Measurements from ENCODE around the gene TMCC2.

Gene TMCC2

DNA sequence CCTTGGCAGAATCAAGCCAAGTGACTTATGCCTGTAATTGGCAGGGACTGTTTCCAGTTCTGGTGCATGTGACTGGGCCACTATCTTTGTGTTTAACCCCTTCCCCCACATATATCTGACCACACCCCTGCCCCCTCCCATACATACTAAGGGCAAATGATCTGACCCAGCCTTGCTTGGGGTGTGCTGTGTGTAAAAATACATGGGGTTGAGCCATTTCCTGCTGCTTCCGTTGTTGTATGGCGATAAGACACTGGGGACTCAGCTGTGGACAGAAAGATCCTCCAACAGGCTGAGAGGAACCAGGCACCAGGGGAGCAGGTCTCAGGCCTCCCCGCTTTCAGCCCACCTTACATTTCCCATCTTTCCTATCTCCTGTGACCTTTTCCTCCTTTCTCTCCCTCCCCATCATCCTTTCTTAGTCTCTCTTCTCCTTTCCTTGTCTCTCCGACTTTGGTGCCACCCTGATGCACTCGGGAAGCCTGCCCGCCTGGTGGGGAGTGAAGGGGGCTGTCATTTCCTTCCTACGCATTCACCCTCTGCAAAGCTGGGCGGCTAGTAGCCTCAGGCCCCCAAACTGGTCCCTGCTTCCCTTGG lies 39.7 kb downstream of the TMCC2 start:
- Histone ChIP-seq H4K12ac (ENCODE audit: low read depth, low read length) (no peak overlapping the region), H3K9ac (ENCODE audit: low read length) (no peak overlapping the region), H3K27me3 (ENCODE audit: insufficient read depth, low read length) (no peaks in the 10 kb centered on the region), H3K4ac (ENCODE audit: low read depth, low read length) (no peak overlapping the region), H3K4me1 (ENCODE audit: control insufficient read depth in 1 of 2, insufficient read depth in 2 of 2, low read length in 2 of 2) (peaks cover 0 to 10% of the 10 kb centered on the region in 2 experiments), H3K27ac (ENCODE audit: low read depth, low read length) (no peak overlapping the region), H3K79me2 (ENCODE audit: control insufficient read depth, insufficient read depth, low read length, poor library complexity) (no peaks in the 10 kb centered on the region), H3K4me3 (ENCODE audit: low read depth, low read length) (no peak overlapping the region), H4K91ac (ENCODE audit: low read depth, low read length) (no peak overlapping the region), H2BK5ac (ENCODE audit: low read depth, low read length, poor library complexity) (no peak overlapping the region), H2BK12ac (ENCODE audit: low read length) (no peak overlapping the region), H3K18ac (ENCODE audit: low read length) (no peak overlapping the region), H3K14ac (ENCODE audit: low read length) (no peak overlapping the region), H2AFZ (ENCODE audit: insufficient read depth, low read length, poor library complexity) (no peak overlapping the region), H3K4me2 (ENCODE audit: low read length) (no peak overlapping the region), H3K9me3 (ENCODE audit: insufficient read depth, low read depth, low read length) (no peaks in the 10 kb centered on the region), H2BK120ac (ENCODE audit: insufficient read depth, low read length, poor library complexity) (no peak overlapping the region), H3K36me3 (ENCODE audit: control insufficient read depth in 1 of 2, insufficient read depth in 2 of 2, low read length in 2 of 2) (peaks cover 0 to 2% of the 10 kb centered on the region in 2 experiments), H2AK5ac (ENCODE audit: low read length) (no peak overlapping the region), H3K79me1 (ENCODE audit: low read length) (no peaks in the 10 kb centered on the region), H4K8ac (ENCODE audit: low read depth, low read length) (no peak overlapping the region), H3K23ac (ENCODE audit: low read length) (no peak overlapping the region)
- no CpG with 5 or more reads among the region's 8 CpGs for WGBS (ENCODE audit: extremely low coverage, insufficient coverage, insufficient read length)
- DNase-seq = no peak

- Histone ChIP-seq H3K14ac (ENCODE audit: low read length) (no peak overlapping the region), H3K4me3 (ENCODE audit: low read depth, low read length) (no peak overlapping the region), H3K4ac (ENCODE audit: low read depth, low read length) (no peak overlapping the region), H3K9ac (ENCODE audit: low read length) (no peak overlapping the region), H4K12ac (ENCODE audit: low read depth, low read length) (no peak overlapping the region), H2BK120ac (ENCODE audit: insufficient read depth, low read length, poor library complexity) (no peak overlapping the region), H3K79me2 (ENCODE audit: control insufficient read depth, insufficient read depth, low read length, poor library complexity) (no peaks in the 10 kb centered on the region), H2AFZ (ENCODE audit: insufficient read depth, low read length, poor library complexity) (no peak overlapping the region), H3K27me3 (ENCODE audit: insufficient read depth, low read length) (no peaks in the 10 kb centered on the region), H4K8ac (ENCODE audit: low read depth, low read length) (no peak overlapping the region), H2BK12ac (ENCODE audit: low read length) (no peak overlapping the region), H3K79me1 (ENCODE audit: low read length) (no peaks in the 10 kb centered on the region), H3K4me1 (ENCODE audit: control insufficient read depth in 1 of 2, insufficient read depth in 2 of 2, low read length in 2 of 2) (peaks cover 0 to 13% of the 10 kb centered on the region in 2 experiments), H3K36me3 (ENCODE audit: control insufficient read depth in 1 of 2, insufficient read depth in 2 of 2, low read length in 2 of 2) (peaks cover 0 to 2% of the 10 kb centered on the region in 2 experiments), H4K91ac (ENCODE audit: low read depth, low read length) (no peak overlapping the region), H2AK5ac (ENCODE audit: low read length) (no peak overlapping the region), H3K27ac (ENCODE audit: low read depth, low read length) (no peak overlapping the region), H3K4me2 (ENCODE audit: low read length) (no peak overlapping the region), H2BK5ac (ENCODE audit: low read depth, low read length, poor library complexity) (no peak overlapping the region), H3K23ac (ENCODE audit: low read length) (no peak overlapping the region), H3K9me3 (ENCODE audit: insufficient read depth, low read depth, low read length) (no peaks in the 10 kb centered on the region), H3K18ac (ENCODE audit: low read length) (no peak overlapping the region)
- no peak for DNase-seq
- no CpG with 5 or more reads among the region's 48 CpGs for WGBS (ENCODE audit: extremely low coverage, insufficient coverage, insufficient read length)
Measured at GRCh38 chr1:205268846-205269680, 41.3 kb downstream of the TMCC2 start.

- Histone ChIP-seq H3K79me2 (ENCODE audit: control insufficient read depth, insufficient read depth, low read length, poor library complexity) (no peaks in the 10 kb centered on the region), H2BK120ac (ENCODE audit: insufficient read depth, low read length, poor library complexity) (no peak overlapping the region), H2AK5ac (ENCODE audit: low read length) (no peak overlapping the region), H2AFZ (ENCODE audit: insufficient read depth, low read length, poor library complexity) (no peak overlapping the region), H3K9ac (ENCODE audit: low read length) (no peak overlapping the region), H3K79me1 (ENCODE audit: low read length) (no peaks in the 10 kb centered on the region), H4K12ac (ENCODE audit: low read depth, low read length) (no peak overlapping the region), H3K4me2 (ENCODE audit: low read length) (no peak overlapping the region), H3K4me1 (ENCODE audit: control insufficient read depth in 1 of 2, insufficient read depth in 2 of 2, low read length in 2 of 2) (peaks cover 0 to 18% of the 10 kb centered on the region in 2 experiments), H3K4ac (ENCODE audit: low read depth, low read length) (no peak overlapping the region), H3K18ac (ENCODE audit: low read length) (no peak overlapping the region), H3K27ac (ENCODE audit: low read depth, low read length) (no peak overlapping the region), H3K4me3 (ENCODE audit: low read depth, low read length) (no peak overlapping the region), H3K9me3 (ENCODE audit: insufficient read depth, low read depth, low read length) (no peaks in the 10 kb centered on the region), H3K23ac (ENCODE audit: low read length) (no peak overlapping the region), H4K8ac (ENCODE audit: low read depth, low read length) (no peak overlapping the region), H2BK12ac (ENCODE audit: low read length) (no peak overlapping the region), H3K27me3 (ENCODE audit: insufficient read depth, low read length) (no peaks in the 10 kb centered on the region), H2BK5ac (ENCODE audit: low read depth, low read length, poor library complexity) (no peak overlapping the region), H4K91ac (ENCODE audit: low read depth, low read length) (no peak overlapping the region), H3K14ac (ENCODE audit: low read length) (no peak overlapping the region), H3K36me3 (ENCODE audit: control insufficient read depth in 1 of 2, insufficient read depth in 2 of 2, low read length in 2 of 2) (peaks cover 0 to 2% of the 10 kb centered on the region in 2 experiments)
- DNase-seq = no peak
- no CpG with 5 or more reads among the region's 8 CpGs for WGBS (ENCODE audit: extremely low coverage, insufficient coverage, insufficient read length)
Measured at GRCh38 chr1:205269711-205270110, 42.0 kb downstream of the TMCC2 start.

GRCh38 chr1:205270271-205270670 lies 42.5 kb downstream of the TMCC2 start:
- no peak overlapping the region for H3K9ac ChIP-seq (ENCODE audit: low read length)
- H3K79me1 ChIP-seq (ENCODE audit: low read length) = no peaks in the 10 kb centered on the region
- peaks cover 0 to 2% of the 10 kb centered on the region in 2 experiments for H3K36me3 ChIP-seq (ENCODE audit: control insufficient read depth in 1 of 2, insufficient read depth in 2 of 2, low read length in 2 of 2)

More at GRCh38 chr1:205270271-205270670, 42.5 kb downstream of the TMCC2 start:
- Histone ChIP-seq H4K8ac (ENCODE audit: low read depth, low read length) (no peak overlapping the region), H3K4me2 (ENCODE audit: low read length) (no peak overlapping the region), H3K4ac (ENCODE audit: low read depth, low read length) (no peak overlapping the region), H3K27me3 (ENCODE audit: insufficient read depth, low read length) (no peaks in the 10 kb centered on the region), H4K12ac (ENCODE audit: low read depth, low read length) (no peak overlapping the region), H2BK120ac (ENCODE audit: insufficient read depth, low read length, poor library complexity) (no peak overlapping the region), H3K4me1 (ENCODE audit: control insufficient read depth in 1 of 2, insufficient read depth in 2 of 2, low read length in 2 of 2) (peaks cover 0 to 21% of the 10 kb centered on the region in 2 experiments), H3K27ac (ENCODE audit: low read depth, low read length) (no peak overlapping the region), H3K4me3 (ENCODE audit: low read depth, low read length) (no peak overlapping the region), H3K79me2 (ENCODE audit: control insufficient read depth, insufficient read depth, low read length, poor library complexity) (no peaks in the 10 kb centered on the region), H3K18ac (ENCODE audit: low read length) (no peak overlapping the region), H3K9me3 (ENCODE audit: insufficient read depth, low read depth, low read length) (no peaks in the 10 kb centered on the region), H3K23ac (ENCODE audit: low read length) (no peak overlapping the region), H4K91ac (ENCODE audit: low read depth, low read length) (no peak overlapping the region), H2AFZ (ENCODE audit: insufficient read depth, low read length, poor library complexity) (no peak overlapping the region), H2BK12ac (ENCODE audit: low read length) (no peak overlapping the region), H3K14ac (ENCODE audit: low read length) (no peak overlapping the region), H2AK5ac (ENCODE audit: low read length) (no peak overlapping the region), H2BK5ac (ENCODE audit: low read depth, low read length, poor library complexity) (no peak overlapping the region)
- DNase-seq = no peak
- no CpG with 5 or more reads among the region's 7 CpGs for WGBS (ENCODE audit: extremely low coverage, insufficient coverage, insufficient read length)
